Measurements from ENCODE around the gene PTK7.

The PTK7 gene

DNA sequence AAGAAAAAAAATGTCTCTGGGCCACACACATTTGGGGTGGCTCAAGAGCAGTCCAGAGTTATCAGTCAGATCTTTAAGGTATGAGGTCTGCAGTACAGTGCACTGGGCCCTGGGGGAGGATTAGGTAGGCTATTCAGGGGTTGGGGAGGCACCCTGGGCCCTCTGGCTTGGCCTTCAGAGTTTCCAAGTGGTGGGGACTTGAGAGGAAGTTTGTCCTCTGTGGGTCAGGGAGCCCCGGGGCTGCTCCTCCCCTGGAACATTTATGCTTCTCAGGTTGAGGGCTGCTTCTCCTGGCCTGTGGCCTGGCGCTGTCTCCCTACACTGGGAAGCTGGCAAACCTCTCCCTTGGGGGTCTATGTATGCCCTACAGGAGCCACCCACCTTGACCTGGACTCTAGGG, 46.0 kb downstream of the PTK7 start:
- in situ Hi-C loops (cut with MboI; ENCODE audit: low pct_unique_long_range_greater_than_20kb, low sequenced_read_pairs, unreplicated experiment), result no loop called here
- DNase-seq (ENCODE audit: low spot score), result no peak
- TF ChIP-seq, protein P1, sequence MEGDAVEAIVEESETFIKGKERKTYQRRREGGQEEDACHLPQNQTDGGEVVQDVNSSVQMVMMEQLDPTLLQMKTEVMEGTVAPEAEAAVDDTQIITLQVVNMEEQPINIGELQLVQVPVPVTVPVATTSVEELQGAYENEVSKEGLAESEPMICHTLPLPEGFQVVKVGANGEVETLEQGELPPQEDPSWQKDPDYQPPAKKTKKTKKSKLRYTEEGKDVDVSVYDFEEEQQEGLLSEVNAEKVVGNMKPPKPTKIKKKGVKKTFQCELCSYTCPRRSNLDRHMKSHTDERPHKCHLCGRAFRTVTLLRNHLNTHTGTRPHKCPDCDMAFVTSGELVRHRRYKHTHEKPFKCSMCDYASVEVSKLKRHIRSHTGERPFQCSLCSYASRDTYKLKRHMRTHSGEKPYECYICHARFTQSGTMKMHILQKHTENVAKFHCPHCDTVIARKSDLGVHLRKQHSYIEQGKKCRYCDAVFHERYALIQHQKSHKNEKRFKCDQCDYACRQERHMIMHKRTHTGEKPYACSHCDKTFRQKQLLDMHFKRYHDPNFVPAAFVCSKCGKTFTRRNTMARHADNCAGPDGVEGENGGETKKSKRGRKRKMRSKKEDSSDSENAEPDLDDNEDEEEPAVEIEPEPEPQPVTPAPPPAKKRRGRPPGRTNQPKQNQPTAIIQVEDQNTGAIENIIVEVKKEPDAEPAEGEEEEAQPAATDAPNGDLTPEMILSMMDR (IDR thresholded peaks at IDR 0.05; ENCODE audit: extremely low read depth, insufficient read depth, missing control alignments), result no peak

DNA sequence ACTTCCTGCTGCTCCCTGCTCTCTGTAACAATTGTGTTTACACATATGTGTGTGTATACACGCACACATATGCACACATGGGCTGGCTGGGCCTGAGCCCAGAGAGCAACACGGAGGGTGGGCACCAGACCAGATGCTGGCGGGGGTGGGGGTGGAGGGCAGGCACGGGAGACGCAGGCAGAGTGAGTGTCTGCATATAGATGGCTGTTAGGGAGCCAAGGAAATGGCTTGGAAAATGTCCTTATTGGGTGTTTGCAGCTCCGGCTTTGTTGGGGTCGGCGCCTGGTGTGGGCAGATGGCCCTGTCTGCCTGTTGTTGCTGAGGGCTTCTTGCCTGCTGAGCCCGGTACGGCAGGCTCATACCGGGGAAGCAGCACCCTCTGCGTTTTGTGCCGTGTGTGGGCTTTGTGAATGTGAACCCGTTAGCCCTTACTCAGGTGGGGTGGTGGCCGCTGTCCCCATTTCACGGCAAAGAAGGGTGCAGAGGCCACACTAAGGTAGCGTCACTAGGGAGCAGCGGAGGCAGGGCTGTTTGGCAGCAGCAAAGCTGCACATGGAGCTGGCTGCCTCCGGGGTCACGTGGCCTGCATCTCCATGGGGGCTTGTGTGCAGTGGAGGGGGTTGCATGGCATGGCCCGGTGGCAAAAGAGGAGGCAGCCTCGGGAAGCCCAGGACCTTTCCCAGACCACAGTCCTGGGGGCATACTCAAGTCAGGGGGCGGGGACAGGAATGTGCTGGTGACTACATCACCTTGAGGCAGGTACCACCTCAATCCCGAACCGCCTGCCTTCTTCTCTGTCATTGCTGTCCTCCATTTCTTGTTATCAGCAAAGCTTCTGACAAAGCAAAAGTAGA, 47.6 kb downstream of the PTK7 start:
- no peak for DNase-seq (ENCODE audit: low spot score)
- TF ChIP-seq, protein P1 (IDR thresholded peaks at IDR 0.05; ENCODE audit: extremely low read depth, insufficient read depth, missing control alignments), result no peak
- in situ Hi-C loops (cut with MboI; ENCODE audit: low pct_unique_long_range_greater_than_20kb, low sequenced_read_pairs, unreplicated experiment), result no loop called here

DNA sequence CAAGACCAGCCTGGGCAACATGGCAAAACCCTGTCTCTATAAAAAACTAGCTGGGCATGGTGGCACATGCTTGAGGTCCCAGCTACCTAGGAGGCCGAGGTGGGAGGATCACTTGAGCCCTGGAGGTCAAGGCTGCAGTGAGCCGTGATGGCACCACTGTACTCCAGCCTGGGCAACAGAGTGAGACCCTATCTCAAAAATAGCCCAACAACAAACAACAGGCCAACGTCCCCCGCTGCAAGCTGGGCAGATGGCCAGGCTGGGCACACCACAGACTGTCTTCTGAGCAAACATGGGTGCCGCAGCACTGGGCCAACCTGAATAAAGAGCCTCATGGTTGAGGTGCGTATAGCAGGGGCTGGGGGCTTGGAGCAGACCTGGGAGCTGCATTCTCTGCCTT, 48.4 kb downstream of the PTK7 start:
- TF ChIP-seq, protein P1 (IDR thresholded peaks at IDR 0.05; ENCODE audit: extremely low read depth, insufficient read depth, missing control alignments), result no peak
- in situ Hi-C loops (cut with MboI; ENCODE audit: low pct_unique_long_range_greater_than_20kb, low sequenced_read_pairs, unreplicated experiment), result no loop called here
- no peak for DNase-seq (ENCODE audit: low spot score)

DNA sequence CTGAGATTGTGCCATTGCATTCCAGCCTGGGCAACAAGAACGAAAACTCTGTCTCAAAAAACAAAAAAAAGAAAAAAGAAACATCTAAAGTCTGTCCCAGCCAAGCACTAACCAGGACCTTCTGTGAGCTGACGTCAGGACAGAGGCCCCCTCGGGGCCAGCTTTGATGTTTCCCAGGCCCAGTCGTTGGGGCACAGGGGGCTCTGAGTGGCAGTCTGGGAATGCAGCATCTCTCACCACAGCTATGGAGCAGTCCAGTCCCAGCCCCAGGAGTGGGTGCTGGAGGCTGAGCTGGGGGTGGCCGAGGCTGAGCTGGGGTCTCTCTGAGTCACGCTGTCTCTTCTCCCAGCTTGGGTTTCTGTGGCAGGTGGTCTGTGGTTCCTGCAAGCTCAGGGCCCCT, 49.0 kb downstream of the PTK7 start:
- in situ Hi-C loops (cut with MboI; ENCODE audit: low pct_unique_long_range_greater_than_20kb, low sequenced_read_pairs, unreplicated experiment), result no loop called here
- DNase-seq (ENCODE audit: low spot score), result no peak
- TF ChIP-seq, protein P1 (IDR thresholded peaks at IDR 0.05; ENCODE audit: extremely low read depth, insufficient read depth, missing control alignments), result no peak

DNA sequence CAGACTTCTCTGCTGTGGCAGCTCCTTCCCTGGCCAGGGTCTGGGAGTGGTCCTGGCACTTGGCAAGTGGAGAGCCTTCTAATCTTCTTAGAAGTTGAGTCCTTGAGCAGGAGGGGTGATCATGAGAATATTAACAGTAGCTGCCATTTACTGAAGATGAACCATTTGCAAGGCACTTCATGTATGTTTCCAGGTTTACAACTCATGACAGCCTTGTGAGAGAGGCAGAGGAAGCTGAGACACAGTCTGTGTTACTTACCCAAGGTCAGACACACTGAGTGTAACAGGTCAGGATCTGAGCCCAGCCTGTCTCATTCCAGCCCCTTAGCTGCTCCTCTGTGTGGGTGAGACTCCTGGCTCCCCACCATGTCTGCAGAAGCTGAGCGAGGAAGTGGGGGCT, 49.4 kb downstream of the PTK7 start:
- in situ Hi-C loops (cut with MboI; ENCODE audit: low pct_unique_long_range_greater_than_20kb, low sequenced_read_pairs, unreplicated experiment), result no loop called here
- DNase-seq (ENCODE audit: low spot score), result no peak
- TF ChIP-seq, protein P1 (IDR thresholded peaks at IDR 0.05; ENCODE audit: extremely low read depth, insufficient read depth, missing control alignments), result no peak

DNA sequence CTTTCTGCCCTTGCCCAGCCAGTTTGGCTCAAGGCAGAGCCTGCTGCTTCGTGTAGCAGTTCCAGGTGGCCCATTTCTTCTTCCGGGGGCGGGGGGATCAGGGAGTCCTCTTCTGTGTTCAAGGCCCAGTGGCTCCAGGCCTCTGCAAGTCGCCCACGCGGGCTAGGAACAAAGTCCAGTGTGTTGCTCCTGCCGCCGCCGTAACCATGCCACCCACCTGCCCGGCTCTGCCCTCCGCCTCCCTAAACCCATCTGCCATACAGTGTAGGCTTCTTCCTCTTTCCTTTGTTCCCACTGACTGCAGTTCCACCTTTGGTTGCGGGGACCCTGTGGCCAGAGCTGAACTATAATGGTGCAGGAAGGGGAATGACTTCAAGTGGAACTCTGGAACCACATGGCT, 51.1 kb downstream of the PTK7 start:
- DNase-seq (ENCODE audit: low spot score), result no peak
- TF ChIP-seq, protein P1 (IDR thresholded peaks at IDR 0.05; ENCODE audit: extremely low read depth, insufficient read depth, missing control alignments), result no peak
- in situ Hi-C loops (cut with MboI; ENCODE audit: low pct_unique_long_range_greater_than_20kb, low sequenced_read_pairs, unreplicated experiment), result no loop called here

Data from GM13977 (cell line).